ENCODE results near the gene CACNB2. TPM values are rescaled to one million over a fixed set of nuclear protein-coding genes. Genes with fewer than 3 reads are reported as not detected.

The CACNB2 gene
- total and polyA plus RNA-seq, 10 of the 15 experiments (the other 5 are each of a cell fraction or from before 2014, with no cell fraction given) = 0.62 to 8.1 (median 1.2) TPM

DNA sequence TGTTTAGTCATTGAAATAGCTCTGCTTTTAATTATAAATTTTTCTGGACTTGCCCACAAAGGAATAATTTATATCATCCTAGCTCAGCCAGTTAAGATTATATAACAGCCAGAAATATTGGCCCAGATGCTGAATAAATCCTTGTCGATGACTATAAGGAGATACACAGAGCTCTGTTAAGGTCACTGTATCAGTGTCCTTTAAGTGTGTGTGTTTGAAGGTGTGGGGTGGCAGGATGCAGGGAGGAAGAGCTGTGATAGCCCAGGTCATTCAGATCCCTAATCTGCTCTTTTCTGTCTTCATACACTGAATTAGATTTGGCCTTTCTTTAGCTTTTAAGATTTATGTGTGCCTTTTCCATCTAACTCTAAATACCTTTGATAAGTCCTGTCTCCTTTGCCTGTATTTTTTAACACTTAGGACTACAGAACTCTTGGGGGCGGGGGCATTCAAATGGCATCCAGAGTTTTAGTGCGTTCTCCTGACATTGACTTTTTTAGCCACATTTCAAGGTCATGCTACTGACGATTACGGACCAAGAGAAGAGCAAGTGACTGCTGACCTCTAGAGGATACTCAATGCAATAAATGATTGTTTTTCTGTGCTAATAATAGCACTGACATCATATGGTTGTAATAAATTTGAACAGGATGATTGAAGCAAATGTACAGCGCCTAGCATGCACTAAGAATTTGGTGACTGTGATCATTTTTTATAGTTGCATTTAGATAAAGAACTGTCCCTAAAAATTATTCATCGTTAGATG, 172.3 kb downstream of the CACNB2 start (continued):
- peak; percentile 92 for TF ChIP-seq ATF2 (IDR thresholded peaks at IDR 0.05; ENCODE audit: low read length)
- TF ChIP-seq RAD51 (IDR thresholded peaks at IDR 0.05) = no peak
- no peak for TF ChIP-seq ZNF622 (IDR thresholded peaks at IDR 0.05)
- TF ChIP-seq ZNF687 (IDR thresholded peaks at IDR 0.05) = 0 out of 2 replicates have a peak, but pooled peaks have one; percentile 39
- no peak for TF ChIP-seq SUZ12 (IDR thresholded peaks at IDR 0.05; ENCODE audit: unreplicated experiment)
- peak; percentile 56; the same call in 1 of the 2 replicates for TF ChIP-seq SMC3 (IDR thresholded peaks at IDR 0.05; ENCODE audit: borderline replicate concordance, low read length)
- TF ChIP-seq MYC (IDR thresholded peaks at IDR 0.05; ENCODE audit: insufficient read depth, insufficient read length, insufficient replicate concordance, low read length, severe bottlenecking) = no peak
- no peak for TF ChIP-seq BCL11A (IDR thresholded peaks at IDR 0.05; ENCODE audit: low read depth, low read length)
- peak; percentile 69 for TF ChIP-seq MEF2B (IDR thresholded peaks at IDR 0.05; ENCODE audit: partially characterized antibody, poor library complexity, severe bottlenecking)
- TF ChIP-seq, protein P1, sequence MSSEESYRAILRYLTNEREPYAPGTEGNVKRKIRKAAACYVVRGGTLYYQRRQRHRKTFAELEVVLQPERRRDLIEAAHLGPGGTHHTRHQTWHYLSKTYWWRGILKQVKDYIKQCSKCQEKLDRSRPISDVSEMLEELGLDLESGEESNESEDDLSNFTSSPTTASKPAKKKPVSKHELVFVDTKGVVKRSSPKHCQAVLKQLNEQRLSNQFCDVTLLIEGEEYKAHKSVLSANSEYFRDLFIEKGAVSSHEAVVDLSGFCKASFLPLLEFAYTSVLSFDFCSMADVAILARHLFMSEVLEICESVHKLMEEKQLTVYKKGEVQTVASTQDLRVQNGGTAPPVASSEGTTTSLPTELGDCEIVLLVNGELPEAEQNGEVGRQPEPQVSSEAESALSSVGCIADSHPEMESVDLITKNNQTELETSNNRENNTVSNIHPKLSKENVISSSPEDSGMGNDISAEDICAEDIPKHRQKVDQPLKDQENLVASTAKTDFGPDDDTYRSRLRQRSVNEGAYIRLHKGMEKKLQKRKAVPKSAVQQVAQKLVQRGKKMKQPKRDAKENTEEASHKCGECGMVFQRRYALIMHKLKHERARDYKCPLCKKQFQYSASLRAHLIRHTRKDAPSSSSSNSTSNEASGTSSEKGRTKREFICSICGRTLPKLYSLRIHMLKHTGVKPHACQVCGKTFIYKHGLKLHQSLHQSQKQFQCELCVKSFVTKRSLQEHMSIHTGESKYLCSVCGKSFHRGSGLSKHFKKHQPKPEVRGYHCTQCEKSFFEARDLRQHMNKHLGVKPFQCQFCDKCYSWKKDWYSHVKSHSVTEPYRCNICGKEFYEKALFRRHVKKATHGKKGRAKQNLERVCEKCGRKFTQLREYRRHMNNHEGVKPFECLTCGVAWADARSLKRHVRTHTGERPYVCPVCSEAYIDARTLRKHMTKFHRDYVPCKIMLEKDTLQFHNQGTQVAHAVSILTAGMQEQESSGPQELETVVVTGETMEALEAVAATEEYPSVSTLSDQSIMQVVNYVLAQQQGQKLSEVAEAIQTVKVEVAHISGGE (CRISPR knock-in tag; IDR thresholded peaks at IDR 0.05) = no peak
- no peak for TF ChIP-seq NKRF (conservative IDR thresholded peaks at IDR 0.05)
- peak; percentile 50 to 77 (median 52); a peak in 5 of 6 replicates for TF ChIP-seq CTCF (IDR thresholded peaks at IDR 0.05 in 2 of 3, conservative IDR thresholded peaks at IDR 0.05 in 1 of 3; ENCODE audit: control insufficient read depth in 2 of 3, extremely low read depth in 1 of 3, insufficient read depth in 1 of 3, low read depth in 3 of 3, low read length in 3 of 3)
- TF ChIP-seq POLR2AphosphoS5 (IDR thresholded peaks at IDR 0.05; ENCODE audit: low read length) = no peak
- TF ChIP-seq FOS (IDR thresholded peaks at IDR 0.05; ENCODE audit: borderline replicate concordance, extremely low read depth, insufficient read length) = no peak
- TF ChIP-seq SMARCA5 (IDR thresholded peaks at IDR 0.05) = peak; percentile 73; the same call in 1 of the 2 replicates

Data from GM12878 (cell line).